Measurements from ENCODE around the gene TMC2.

TMC2 gene

DNA sequence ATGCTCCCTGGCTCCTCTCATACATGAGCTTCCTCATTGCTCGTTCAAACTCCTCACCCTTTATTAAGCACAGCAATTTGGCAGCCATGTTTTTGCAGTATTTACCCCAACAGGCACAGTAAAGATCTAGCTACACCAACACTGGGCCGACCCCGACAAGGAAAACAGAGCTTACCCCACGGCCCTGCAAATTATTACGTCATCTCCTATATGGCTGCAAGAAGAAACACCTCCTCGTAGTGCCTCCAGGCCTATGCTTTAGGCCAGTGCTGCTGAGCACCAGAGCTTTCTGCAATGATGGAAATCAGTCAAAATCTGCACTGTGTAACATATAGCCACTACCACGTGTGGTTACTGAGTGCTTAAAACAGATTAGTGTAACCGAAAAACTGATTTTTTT, 26.7 kb downstream of the TMC2 start:
- no peak for DNase-seq (ENCODE audit: extremely low spot score, insufficient read length, low read depth)

GRCh38 chr20:2564406-2564805, 28.0 kb downstream of the TMC2 start:
- DNase-seq (ENCODE audit: extremely low spot score, insufficient read length, low read depth): no peak
- no peak for FAIRE-seq

More for the DNA sequence above, 26.7 kb downstream of the TMC2 start:
- no peak for FAIRE-seq

- DNase-seq (ENCODE audit: extremely low spot score, insufficient read length, low read depth) (no peak), FAIRE-seq (no peak)
Measured at GRCh38 chr20:2575682-2576081, 39.3 kb downstream of the TMC2 start.

GRCh38 chr20:2576317-2576727, 39.9 kb downstream of the TMC2 start:
- DNase-seq (ENCODE audit: extremely low spot score, insufficient read length, low read depth) (no peak), FAIRE-seq (no peak)

GRCh38 chr20:2578475-2579192, 42.3 kb downstream of the TMC2 start:
- FAIRE-seq (no peak), DNase-seq (ENCODE audit: extremely low spot score, insufficient read length, low read depth) (no peak)

- FAIRE-seq (no peak), DNase-seq (ENCODE audit: extremely low spot score, insufficient read length, low read depth) (no peak)
Measured at GRCh38 chr20:2585811-2586210, 49.4 kb downstream of the TMC2 start.

DNA sequence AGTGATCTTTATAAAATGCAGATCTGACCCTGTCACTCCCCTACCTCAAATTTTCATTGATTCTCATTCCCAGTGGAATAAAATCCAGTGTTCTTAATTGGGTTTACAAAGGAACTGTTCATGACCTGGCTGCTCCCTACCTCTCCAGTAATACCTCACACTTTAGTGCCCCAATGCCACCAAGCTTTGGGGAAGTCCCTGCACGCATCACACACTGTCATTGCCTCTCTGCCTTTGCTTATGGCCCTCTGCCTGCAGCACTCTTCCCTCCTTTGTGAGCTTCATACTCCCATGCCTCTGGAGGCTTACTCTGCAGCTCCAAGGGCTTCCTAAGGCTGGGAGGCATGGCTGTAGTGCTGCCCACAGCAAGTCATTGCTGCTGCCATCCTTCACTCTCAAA, 57.4 kb downstream of the TMC2 start:
- FAIRE-seq (no peak), DNase-seq (ENCODE audit: extremely low spot score, insufficient read length, low read depth) (no peak)

- DNase-seq (ENCODE audit: extremely low spot score, insufficient read length, low read depth) (no peak), FAIRE-seq (no peak)
Measured at GRCh38 chr20:2595076-2595475, 58.7 kb downstream of the TMC2 start.

- FAIRE-seq (no peak), DNase-seq (ENCODE audit: extremely low spot score, insufficient read length, low read depth) (no peak)
Measured at GRCh38 chr20:2596673-2597279, 60.4 kb downstream of the TMC2 start.

DNA sequence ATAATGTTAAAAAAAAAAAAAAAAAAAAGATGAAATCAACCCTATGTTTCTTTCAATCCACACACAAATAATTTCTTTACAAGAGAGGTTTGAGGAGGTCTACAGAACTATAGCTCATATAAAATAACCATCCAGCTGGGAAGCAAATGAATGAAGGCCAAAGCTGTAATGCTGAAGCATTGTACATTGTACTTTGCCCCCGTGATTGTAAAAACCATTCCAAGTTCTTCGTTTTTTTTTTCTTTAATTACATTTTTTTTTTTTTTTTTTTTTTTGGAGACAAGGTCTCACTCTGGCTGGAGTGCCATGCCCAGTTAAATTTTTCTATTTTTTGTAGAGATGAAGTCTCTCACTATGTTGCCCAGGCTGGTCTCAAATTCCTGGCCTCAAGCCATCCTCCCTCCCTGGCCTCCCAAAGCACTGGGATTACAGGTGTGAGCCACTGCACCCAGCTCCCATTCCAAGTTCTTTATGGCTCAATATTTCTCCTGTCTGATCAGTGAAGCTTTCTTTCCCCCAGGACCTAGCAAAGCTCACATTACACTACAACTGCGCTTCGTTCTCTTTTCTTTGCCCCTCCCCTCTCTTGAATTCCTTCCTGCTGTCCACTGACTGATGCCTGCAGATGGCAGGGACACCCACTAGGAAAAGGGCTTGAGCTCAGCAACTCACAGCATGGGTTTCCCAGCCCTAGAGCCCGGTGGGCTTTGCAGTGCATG, 63.1 kb downstream of the TMC2 start:
- DNase-seq (ENCODE audit: extremely low spot score, insufficient read length, low read depth) (no peak), FAIRE-seq (no peak)

DNA sequence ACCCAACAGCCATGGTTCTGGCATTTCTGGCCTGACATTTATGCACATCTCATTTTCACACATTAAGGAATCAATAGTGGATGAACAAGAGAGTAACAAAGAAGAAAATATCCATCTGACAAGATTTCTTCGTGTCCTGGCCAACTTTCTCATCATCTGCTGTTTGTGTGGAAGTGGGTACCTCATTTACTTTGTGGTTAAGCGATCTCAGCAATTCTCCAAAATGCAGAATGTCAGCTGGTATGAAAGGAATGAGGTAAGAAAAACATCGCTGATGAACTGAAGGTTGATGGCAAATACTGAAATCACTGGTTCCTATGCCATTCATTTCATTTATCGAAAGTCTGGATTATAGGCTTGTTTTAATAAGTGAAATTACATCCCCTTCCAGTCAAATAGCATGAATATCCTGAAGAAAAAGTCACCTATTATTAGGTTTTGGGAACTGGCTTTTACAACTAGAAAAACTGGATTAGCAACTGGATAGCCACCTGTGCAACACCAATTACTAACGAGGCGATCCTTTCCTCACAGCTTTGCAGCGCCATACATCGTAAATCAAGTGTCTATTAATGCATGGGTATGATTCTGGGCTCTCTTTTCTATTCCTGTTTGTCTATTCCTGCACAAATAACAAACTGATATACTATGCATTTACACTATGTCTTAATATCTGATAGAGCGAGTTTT, 65.8 kb downstream of the TMC2 start:
- DNase-seq (ENCODE audit: extremely low spot score, insufficient read length, low read depth) (no peak), FAIRE-seq (no peak)

DNA sequence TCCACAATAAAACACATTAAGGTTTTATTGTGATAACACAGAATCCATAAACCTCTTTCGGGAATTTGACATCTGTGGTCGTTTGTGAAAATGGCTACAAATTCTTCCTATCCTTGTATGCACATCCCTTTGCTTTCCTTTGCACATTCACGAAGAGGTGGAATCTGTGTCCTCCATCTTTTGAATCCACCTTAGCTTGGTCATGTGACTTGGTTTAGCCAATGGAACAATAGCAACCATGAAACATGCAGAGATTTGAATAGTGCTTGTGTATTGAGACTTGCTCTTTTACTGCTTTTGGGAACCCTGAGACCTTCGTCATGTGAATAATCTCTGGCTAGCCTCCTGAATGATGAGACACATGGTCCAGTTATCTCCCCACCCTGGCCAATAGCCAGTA, 66.4 kb downstream of the TMC2 start:
- DNase-seq (ENCODE audit: extremely low spot score, insufficient read length, low read depth) (no peak), FAIRE-seq (no peak)

GRCh38 chr20:2603816-2604505, 67.6 kb downstream of the TMC2 start:
- no peak for FAIRE-seq

GRCh38 chr20:2604506-2604835, 68.1 kb downstream of the TMC2 start:
- DNase-seq (ENCODE audit: extremely low spot score, insufficient read length, low read depth) (no peak), FAIRE-seq (no peak)

More at GRCh38 chr20:2603816-2604505, 67.6 kb downstream of the TMC2 start:
- DNase-seq (ENCODE audit: extremely low spot score, insufficient read length, low read depth): no peak

- FAIRE-seq: no peak
Measured at GRCh38 chr20:2606507-2607006, 70.2 kb downstream of the TMC2 start.

GRCh38 chr20:2610326-2610725, 74.0 kb downstream of the TMC2 start:
- FAIRE-seq: no peak

More at GRCh38 chr20:2606507-2607006, 70.2 kb downstream of the TMC2 start:
- no peak for DNase-seq (ENCODE audit: extremely low spot score, insufficient read length, low read depth)

DNA sequence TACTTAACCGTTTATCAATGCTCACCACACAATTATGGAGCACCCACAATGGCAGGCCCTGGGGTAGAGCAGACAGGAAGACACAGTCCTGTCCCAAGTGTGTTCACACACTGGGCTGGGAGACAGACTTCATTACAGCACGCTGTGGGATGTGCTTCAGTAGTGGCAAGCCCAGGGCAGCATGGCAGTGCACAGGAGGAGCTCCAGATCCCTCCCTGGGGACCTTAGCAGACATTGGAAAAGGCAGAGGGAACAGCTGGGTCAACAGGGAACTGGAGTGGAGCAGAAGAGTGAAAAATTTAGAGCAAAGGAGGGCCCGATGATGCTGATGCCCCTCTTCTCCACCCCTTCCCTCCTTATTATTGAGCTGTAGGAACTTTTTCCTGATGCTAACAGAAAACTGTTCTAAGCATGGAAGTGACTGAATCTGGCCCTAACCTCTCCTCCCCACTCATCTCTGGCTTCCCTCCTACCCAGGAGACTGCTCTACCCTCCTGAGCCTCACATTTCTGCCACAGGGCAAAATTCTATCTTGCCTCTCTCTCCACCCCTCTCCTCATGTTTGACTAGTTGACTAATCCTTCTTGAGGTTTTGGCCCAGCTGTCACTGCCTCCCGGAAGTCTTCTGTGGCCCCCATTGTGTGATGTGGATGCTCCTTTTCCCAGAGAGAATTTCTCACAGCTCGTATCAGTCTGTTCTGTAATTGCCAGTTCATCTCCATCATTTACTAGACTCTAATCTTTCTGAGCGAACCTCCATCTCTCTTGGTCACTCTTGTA, 74.8 kb downstream of the TMC2 start:
- DNase-seq (ENCODE audit: extremely low spot score, insufficient read length, low read depth) (no peak), FAIRE-seq (no peak)

More at GRCh38 chr20:2610326-2610725, 74.0 kb downstream of the TMC2 start:
- DNase-seq (ENCODE audit: extremely low spot score, insufficient read length, low read depth): no peak

DNA sequence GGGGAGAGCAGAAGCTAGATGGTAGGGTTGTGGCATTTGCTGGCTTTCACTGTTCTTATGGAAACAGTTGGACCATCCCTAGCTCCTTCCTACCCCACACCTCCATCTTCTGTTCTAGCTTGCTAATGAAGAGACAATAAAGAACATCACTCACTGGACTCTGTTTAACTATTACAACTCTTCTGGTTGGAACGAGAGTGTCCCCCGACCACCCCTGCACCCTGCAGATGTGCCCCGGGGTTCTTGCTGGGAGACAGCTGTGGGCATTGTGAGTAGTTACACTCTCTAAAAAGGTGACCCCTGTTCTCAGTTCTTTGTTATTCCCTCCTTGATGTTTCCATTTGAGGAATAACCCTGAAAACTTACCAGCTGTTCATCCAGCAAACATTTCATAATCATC, 75.7 kb downstream of the TMC2 start:
- no peak for FAIRE-seq
- DNase-seq (ENCODE audit: extremely low spot score, insufficient read length, low read depth): no peak

- FAIRE-seq: no peak
Measured at GRCh38 chr20:2616634-2617033, 80.3 kb downstream of the TMC2 start.

More at GRCh38 chr20:2616634-2617033, 80.3 kb downstream of the TMC2 start:
- no peak for DNase-seq (ENCODE audit: extremely low spot score, insufficient read length, low read depth)
